SH-SY5Y (cell line): ENCODE measurements around the gene ARL6IP4.

Source experiments
- GATA2 ChIP-seq: IDR thresholded peaks from 2 replicates; pipeline ENCODE4 v1.6.1; 2011; ENCODE audit warnings: mild to moderate bottlenecking, low read depth, low read length
- GATA3 ChIP-seq: IDR thresholded peaks from 2 replicates; pipeline ENCODE4 v1.6.1; 2011; ENCODE audit warnings: low read depth, mild to moderate bottlenecking, low read length, moderate library complexity

DNA sequence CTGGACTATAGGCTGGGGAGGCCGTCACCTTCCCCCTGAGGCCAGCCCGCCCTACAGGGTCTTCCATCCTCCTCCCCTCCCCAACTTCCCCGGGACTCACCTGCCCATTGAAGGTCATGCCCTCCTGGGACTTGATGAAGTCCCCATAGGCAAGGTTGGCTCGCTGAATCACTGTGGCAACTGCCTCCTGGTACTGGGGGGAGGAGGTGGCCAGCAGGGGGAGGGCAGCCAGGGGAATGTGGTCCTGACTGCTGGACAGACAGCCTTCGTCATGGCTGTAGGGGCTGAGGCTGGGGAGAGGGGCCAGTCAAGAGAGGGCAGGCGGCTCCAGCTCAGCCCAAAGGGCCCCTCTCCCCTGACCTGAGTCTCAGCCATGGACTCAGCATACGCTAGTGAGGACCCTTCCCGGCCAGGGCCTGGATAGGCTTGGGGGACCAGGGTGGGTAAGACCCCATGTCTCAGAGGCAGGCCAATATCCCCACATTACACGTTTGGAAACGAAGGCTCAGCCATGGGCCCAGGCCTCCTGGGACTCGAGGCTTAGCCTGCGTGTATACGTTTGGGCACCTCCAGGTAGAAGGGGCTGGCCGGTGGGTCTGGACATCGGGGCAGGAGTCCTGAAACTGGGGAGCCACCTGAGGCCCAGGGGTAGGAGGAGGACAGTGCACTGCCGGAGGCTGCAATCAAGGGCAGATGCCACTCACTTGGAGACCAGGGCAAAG lies 16.3 kb downstream of the ARL6IP4 start:
- TF ChIP-seq GATA2 (no peak), GATA3 (no peak)
